Keratinocyte (primary cell): Measurements from ENCODE around the gene AOPEP.

ENCODE experiments used
- CTCF ChIP-seq, 3 experiments: IDR thresholded peaks in 1 of 3; conservative IDR thresholded peaks in 1 of 3; optimal IDR thresholded peaks in 1 of 3; 2 replicates in 2 of 3; 3 replicates in 1 of 3; pipeline versions ENCODE3 to v1.5.1; 2011; ENCODE audit warnings: low read length in 3 of 3, mild to moderate bottlenecking in 3 of 3, moderate library complexity in 2 of 3, control low read depth in 1 of 3, inconsistent platforms in 1 of 3; ENCODE audit not compliant: insufficient read depth in 2 of 3; ENCODE audit errors: extremely low read depth in 1 of 3
- EZH2 ChIP-seq: IDR thresholded peaks from one replicate; pipeline ENCODE4 v1.6.1; 2012; ENCODE audit warnings: inconsistent platforms, mild to moderate bottlenecking, low read length, moderate library complexity

GRCh38 chr9:94956731-94957130, 230.2 kb downstream of the AOPEP start:
- no peak for TF ChIP-seq CTCF (optimal IDR thresholded peaks at IDR 0.05 in 1 of 3, IDR thresholded peaks at IDR 0.05 in 1 of 3, conservative IDR thresholded peaks at IDR 0.05 in 1 of 3; ENCODE audit: extremely low read depth in 1 of 3, insufficient read depth in 2 of 3, low read length in 3 of 3)
- TF ChIP-seq EZH2 = no peak
